H9 (cell line): ENCODE results near the gene RPS19. TPM values are rescaled to one million over a fixed set of nuclear protein-coding genes. Genes with fewer than 3 reads are reported as not detected.

Experiments used
- DNase-seq: peaks from one replicate; pipeline ENCODE4 v3.0.0-alpha.2; 2017
- H2AFZ ChIP-seq: one replicate; pipeline ENCODE4 v1.6.1; 2013; ENCODE audit warnings: mild to moderate bottlenecking, low read length, control low read depth, moderate library complexity
- H2AK5ac ChIP-seq: 2 replicates; pipeline ENCODE4 v1.6.1; 2013; ENCODE audit warnings: low read length, control low read depth, mixed read lengths; ENCODE audit not compliant: insufficient read length
- H2BK120ac ChIP-seq: one replicate; pipeline ENCODE4 v1.6.1; 2013; ENCODE audit warnings: low read depth, mild to moderate bottlenecking, low read length, control low read depth, inconsistent platforms; ENCODE audit not compliant: poor library complexity, severe bottlenecking
- H2BK12ac ChIP-seq: 2 replicates; pipeline ENCODE4 v1.6.1; 2013; ENCODE audit warnings: low read length, control low read depth, mixed read lengths, low read depth; ENCODE audit not compliant: insufficient read length
- H2BK15ac ChIP-seq: 2 replicates; pipeline ENCODE4 v1.6.1; 2013; ENCODE audit warnings: low read depth, low read length, control low read depth
- H2BK20ac ChIP-seq: one replicate; pipeline ENCODE4 v1.6.1; 2013; ENCODE audit warnings: low read depth, mild to moderate bottlenecking, low read length, control low read depth, inconsistent platforms; ENCODE audit not compliant: poor library complexity, severe bottlenecking
- H2BK5ac ChIP-seq: 2 replicates; pipeline ENCODE4 v1.6.1; 2013; ENCODE audit warnings: low read length, control low read depth, mixed read lengths; ENCODE audit not compliant: insufficient read length
- H3K14ac ChIP-seq: 2 replicates; pipeline ENCODE4 v1.6.1; 2013; ENCODE audit warnings: low read length, control low read depth; ENCODE audit not compliant: insufficient read depth
- H3K18ac ChIP-seq: 2 replicates; pipeline ENCODE4 v1.6.1; 2013; ENCODE audit warnings: low read depth, mild to moderate bottlenecking, mixed read lengths, low read length, control low read depth; ENCODE audit not compliant: insufficient read length
- H3K23ac ChIP-seq: 2 replicates; pipeline ENCODE4 v1.6.1; 2013; ENCODE audit warnings: low read length, control low read depth, mixed read lengths, low read depth; ENCODE audit not compliant: insufficient read length
- H3K23me2 ChIP-seq: 2 replicates; pipeline ENCODE4 v1.6.1; 2013; ENCODE audit warnings: low read depth, mild to moderate bottlenecking, mixed read lengths, low read length, control low read depth; ENCODE audit not compliant: insufficient read length, poor library complexity, severe bottlenecking
- H3K27ac ChIP-seq: 2 replicates; pipeline ENCODE4 v1.5.1; 2013; ENCODE audit warnings: low read length, control low read depth, mixed read lengths, low read depth; ENCODE audit not compliant: insufficient read length
- H3K27me3 ChIP-seq: 2 replicates; pipeline ENCODE4 v1.6.1; 2013; ENCODE audit warnings: low read length, control low read depth, inconsistent platforms; ENCODE audit not compliant: insufficient read depth
- H3K4ac ChIP-seq: 2 replicates; pipeline ENCODE4 v1.6.1; 2013; ENCODE audit warnings: low read depth, mild to moderate bottlenecking, control low read depth, inconsistent platforms, low read length, moderate library complexity
- H3K4me1 ChIP-seq: 2 replicates; pipeline ENCODE4 v1.6.1; 2013; ENCODE audit warnings: low read length, control low read depth, inconsistent platforms; ENCODE audit not compliant: insufficient read depth
- H3K4me2 ChIP-seq: 2 replicates; pipeline ENCODE4 v1.6.1; 2013; ENCODE audit warnings: low read length, control low read depth, mixed read lengths; ENCODE audit not compliant: insufficient read length, insufficient read depth
- H3K56ac ChIP-seq: 2 replicates; pipeline ENCODE4 v1.6.1; 2013; ENCODE audit warnings: low read depth, mild to moderate bottlenecking, mixed read lengths, low read length, control low read depth; ENCODE audit not compliant: insufficient read length
- H3K79me1 ChIP-seq: 2 replicates; pipeline ENCODE4 v1.6.1; 2013; ENCODE audit warnings: low read depth, mild to moderate bottlenecking, moderate library complexity, low read length, control low read depth, inconsistent platforms; ENCODE audit not compliant: insufficient read depth, poor library complexity, severe bottlenecking
- H3K79me2 ChIP-seq: 2 replicates; pipeline ENCODE4 v1.6.1; 2013; ENCODE audit warnings: low read length, control low read depth, inconsistent platforms; ENCODE audit not compliant: insufficient read depth
- H3K9ac ChIP-seq: 2 replicates; pipeline ENCODE4 v1.6.1; 2013; ENCODE audit warnings: low read length, control low read depth, mixed read lengths; ENCODE audit not compliant: insufficient read length; ENCODE audit errors: extremely low read depth
- H3K9me3 ChIP-seq: one replicate; pipeline ENCODE4 v1.6.1; 2013; ENCODE audit warnings: low read depth, low read length, inconsistent platforms; ENCODE audit not compliant: control insufficient read depth
- H3T11ph ChIP-seq: one replicate; pipeline ENCODE4 v1.6.1; 2013; ENCODE audit warnings: mild to moderate bottlenecking, low read length, control low read depth, inconsistent platforms
- H4K20me1 ChIP-seq: one replicate; pipeline ENCODE4 v1.6.1; 2013; ENCODE audit not compliant: control insufficient read depth, insufficient read length, insufficient read depth
- H4K5ac ChIP-seq: 2 replicates; pipeline ENCODE4 v1.6.1; 2013; ENCODE audit warnings: low read depth, mild to moderate bottlenecking, mixed read lengths, low read length, control low read depth; ENCODE audit not compliant: insufficient read length
- H4K8ac ChIP-seq: replicated peaks from 2 replicates; pipeline ENCODE4 v1.6.1; 2013; ENCODE audit warnings: low read length, control low read depth, mixed read lengths, low read depth; ENCODE audit not compliant: insufficient read length
- H4K91ac ChIP-seq: 2 replicates; pipeline ENCODE4 v1.6.1; 2013; ENCODE audit warnings: low read depth, mild to moderate bottlenecking, moderate library complexity, mixed read lengths, low read length, control low read depth; ENCODE audit not compliant: insufficient read length
- H3K27ac Mint-ChIP-seq, 3 experiments: 2 replicates in 2 of 3; 3 replicates in 1 of 3; pipeline ENCODE4 v1.8.0; 2020 to 2021; ENCODE audit warnings: mixed read lengths in 3 of 3, mild to moderate bottlenecking in 1 of 3, moderate library complexity in 1 of 3
- H3K27me3 Mint-ChIP-seq: 2 replicates; pipeline ENCODE4 v1.8.0; 2021; ENCODE audit warnings: low read depth, mild to moderate bottlenecking, moderate library complexity, mixed read lengths
- H3K36me3 Mint-ChIP-seq, 3 experiments: 2 replicates in 2 of 3; 3 replicates in 1 of 3; pipeline ENCODE4 v1.8.0; 2020 to 2021; ENCODE audit warnings: low read depth in 3 of 3, mixed read lengths in 3 of 3; ENCODE audit not compliant: insufficient read depth in 1 of 3
- H3K4me1 Mint-ChIP-seq, 2 experiments: 2 replicates each; pipeline ENCODE4 v1.8.0; 2020; ENCODE audit warnings: mixed read lengths in 2 of 2
- H3K4me3 Mint-ChIP-seq, 2 experiments: 2 replicates in 1 of 2; 3 replicates in 1 of 2; pipeline ENCODE4 v1.8.0; 2020 to 2021; ENCODE audit warnings: mild to moderate bottlenecking in 2 of 2, mixed read lengths in 2 of 2, moderate library complexity in 1 of 2
- H3K9me3 Mint-ChIP-seq, 2 experiments: 2 replicates in 1 of 2; 3 replicates in 1 of 2; pipeline ENCODE4 v1.8.0; 2020; ENCODE audit warnings: mild to moderate bottlenecking in 2 of 2, mixed read lengths in 2 of 2, moderate library complexity in 1 of 2
- CTCF ChIP-seq: fragments of 200-600 bp; sonication (generic); conservative IDR thresholded peaks from 3 replicates; pipeline ENCODE4 v1.8.0; 2021; ENCODE audit warnings: antibody characterized with exemption, mild to moderate bottlenecking
- WGBS: extraction: QIAGEN DNeasy Blood & Tissue Kit; methylation state at CpG from one replicate; pipeline ENCODE4 v1.1.7; 2013; ENCODE audit warnings: missing lambda C conversion rate, low lambda C conversion rate, mixed read lengths; ENCODE audit not compliant: insufficient read length; ENCODE audit errors: extremely low coverage; 5-methylcytosine and 5-hydroxymethylcytosine counted together
- total RNA-seq: library from RNA; stranded (reverse); gene quantifications from 2 replicates; pipeline ENCODE4 v1.2.1, GENCODE V29; 2021

RPS19 gene
- total RNA-seq, 1 experiment from 2014 or later: 3,024 TPM

GRCh38 chr19:41872384-41872774, 12.3 kb downstream of the RPS19 start:
- no peak overlapping the region for H3K14ac ChIP-seq
- no peaks in the 10 kb centered on the region for H3K9me3 ChIP-seq
- DNase-seq: no peak
- no peak overlapping the region for H3K56ac ChIP-seq
- peaks cover 26 to 47% (median 44%) of the 10 kb centered on the region in 3 experiments for H3K36me3 Mint-ChIP-seq
- H3K79me1 ChIP-seq: peaks cover 3% of the 10 kb centered on the region
- H4K8ac ChIP-seq: no peak overlapping the region
- no peak overlapping the region for H3K18ac ChIP-seq
- no peaks in the 10 kb centered on the region for H4K20me1 ChIP-seq
- peak overlapping the region; percentile 7 to 90 (median 86); a peak in 5 of 7 replicates for H3K27ac Mint-ChIP-seq
- WGBS: no CpG with 5 or more reads among the region's 12 CpGs
- H3K23ac ChIP-seq: no peak overlapping the region
- no peak overlapping the region for H3K27ac ChIP-seq
- H3K4ac ChIP-seq: no peak overlapping the region
- no peak overlapping the region for H2AK5ac ChIP-seq
- no peak overlapping the region for H3K4me2 ChIP-seq
- H3K9me3 Mint-ChIP-seq: no peaks in the 10 kb centered on the region
- no peaks in the 10 kb centered on the region for H3K27me3 ChIP-seq
- H3K27me3 Mint-ChIP-seq: peaks cover 11% of the 10 kb centered on the region
- H2BK120ac ChIP-seq: no peak overlapping the region
- peaks cover 4 to 10% of the 10 kb centered on the region in 2 experiments; a peak in 3 of 4 replicates for H3K4me1 Mint-ChIP-seq
- no peak for TF ChIP-seq CTCF
- no peak overlapping the region for H2BK20ac ChIP-seq
- H3K79me2 ChIP-seq: no peaks in the 10 kb centered on the region
- H2BK5ac ChIP-seq: no peak overlapping the region
- no peak overlapping the region for H3K4me3 Mint-ChIP-seq
- no peak overlapping the region for H4K5ac ChIP-seq
- H2BK15ac ChIP-seq: no peak overlapping the region
- no peak overlapping the region for H2AFZ ChIP-seq
- no peak overlapping the region for H2BK12ac ChIP-seq
- H4K91ac ChIP-seq: no peak overlapping the region
- H3K9ac ChIP-seq: no peak overlapping the region
- no peak overlapping the region for H3T11ph ChIP-seq
- H3K23me2 ChIP-seq: no peaks in the 10 kb centered on the region
- no peaks in the 10 kb centered on the region for H3K4me1 ChIP-seq
